Dermis lymphatic vessel endothelial cell (primary cell): ENCODE measurements around the gene RBM34. TPM values are rescaled to one million over a fixed set of nuclear protein-coding genes. Genes with fewer than 3 reads are reported as not detected.

Source experiments
- total RNA-seq: library from RNA; depleted of rRNA; stranded (reverse); fragments of >200 nt; gene quantifications from 2 replicates; pipeline ENCODE4 v1.2.1, GENCODE V29; 2014

The RBM34 gene
- total RNA-seq = 38.8 and 53.4 TPM in 2 replicates

GRCh38 chr1:235160957-235161684 is at the start of gene RBM34:
Gene RBM34 (minus strand): TSS chr1:235161250. CDS start chr1:235161226, 24 bp downstream.

GRCh38 chr1:235128456-235129328 is 32.4 kb downstream of the RBM34 start, which contains the start of gene TOMM20:
Gene TOMM20 (minus strand): TSS chr1:235128837. CDS start chr1:235128715, 122 bp downstream.

Other genes starting within 250 kb of the RBM34 start
- 88.9 and 99.1 TPM in 2 replicates for gene TOMM20, start 32.4 kb downstream of the RBM34 start, total RNA-seq
- 44.0 and 62.2 TPM in 2 replicates for gene ARID4B, start 166.9 kb upstream of the RBM34 start, total RNA-seq
- 18.7 and 22.0 TPM in 2 replicates for gene GGPS1, start 167.3 kb upstream of the RBM34 start, total RNA-seq
- 11.3 and 14.4 TPM in 2 replicates for gene TBCE, start 206.2 kb upstream of the RBM34 start, total RNA-seq